Vagina (tissue), 2 donors: ENCODE results near the gene AMMECR1. TPM values are rescaled to one million over a fixed set of nuclear protein-coding genes. Genes with fewer than 3 reads are reported as not detected.

Experiments used
- DNase-seq, 2 donors: peaks; one replicate each; pipeline ENCODE4 v3.0.0-alpha.2; 2017; ENCODE audit errors: extremely low spot score in 2 of 2
- H3K27ac ChIP-seq: fragments of 200-600 bp; sonication (generic); one replicate; pipeline ENCODE4 v1.5.1; 2019
- H3K27me3 ChIP-seq: fragments of 200-600 bp; sonication (generic); one replicate; pipeline ENCODE4 v1.5.1; 2019
- H3K36me3 ChIP-seq, 2 donors: fragments of 200-600 bp; sonication (generic); one replicate each; pipeline ENCODE4 v1.5.1; 2017 to 2019
- H3K4me1 ChIP-seq: fragments of 200-600 bp; sonication (generic); one replicate; pipeline ENCODE4 v1.5.1; 2019
- H3K4me3 ChIP-seq, 2 donors: fragments of 200-600 bp; sonication (generic); 1 replicate in 1 of 2; 2 replicates in 1 of 2; pipeline ENCODE4 v1.5.1; 2016 to 2019
- H3K9me3 ChIP-seq: fragments of 200-600 bp; sonication (generic); one replicate; pipeline ENCODE4 v1.5.1; 2019
- CTCF ChIP-seq, 3 experiments: fragments of 450-650 bp in 2 of 3; fragments of 200-600 bp in 1 of 3; sonication (generic) in 1 of 3; IDR thresholded peaks; one replicate each; pipeline ENCODE4 v1.5.1; 2017 to 2019; ENCODE audit warnings: antibody characterized with exemption in 3 of 3, mild to moderate bottlenecking in 2 of 3, moderate library complexity in 2 of 3
- POLR2A ChIP-seq, 2 donors: fragments of 450-650 bp; IDR thresholded peaks; one replicate each; pipeline ENCODE4 v1.6.1; 2017; ENCODE audit warnings: antibody characterized with exemption in 2 of 2, mild to moderate bottlenecking in 2 of 2, moderate library complexity in 2 of 2
- POLR2AphosphoS5 ChIP-seq, 2 donors: sonication (generic); formaldehyde crosslinking; IDR thresholded peaks; one replicate each; pipeline ENCODE4 v1.9.0; 2017; ENCODE audit warnings: antibody characterized with exemption in 2 of 2, mild to moderate bottlenecking in 2 of 2, low read depth in 1 of 2; ENCODE audit not compliant: insufficient read depth in 1 of 2
- intact Hi-C: fragments of 100-400 bp; cut with DNase I; formaldehyde crosslinking; loops from one replicate; pipeline ENCODE4 v1.15.1; 2023
- total RNA-seq: library from RNA; depleted of rRNA; stranded (reverse); fragments of >200 nt; gene quantifications from one replicate; pipeline ENCODE4 v1.2.3, GENCODE V29; 2016

Gene AMMECR1
- total RNA-seq, 1 donor from 2014 or later = 8.1 TPM

DNA sequence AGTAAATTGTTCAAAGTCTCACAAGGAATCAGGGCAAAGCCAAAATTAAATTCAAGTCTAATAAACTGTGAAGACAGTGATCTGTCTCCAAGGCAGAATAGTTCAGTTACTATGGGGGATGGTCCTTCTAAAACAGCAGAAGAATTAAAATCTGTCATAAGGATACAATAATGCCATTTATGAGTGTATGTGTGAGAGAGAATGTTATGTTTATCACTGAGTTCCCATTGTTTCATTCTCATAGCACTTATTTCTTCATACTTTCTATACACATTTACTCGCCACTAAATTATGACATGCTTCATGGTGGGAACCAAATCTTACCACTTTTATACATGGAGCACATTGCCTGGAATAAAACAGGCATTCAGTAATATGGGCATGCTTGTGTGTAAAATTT lies 102.5 kb downstream of the AMMECR1 start:
- no peaks in the 10 kb centered on the region for H3K27me3 ChIP-seq
- no peak for TF ChIP-seq POLR2A (IDR thresholded peaks at IDR 0.05)
- no peak for TF ChIP-seq CTCF (IDR thresholded peaks at IDR 0.05)
- no peak for TF ChIP-seq POLR2AphosphoS5 (IDR thresholded peaks at IDR 0.05; ENCODE audit: insufficient read depth in 1 of 2, low read depth in 1 of 2)
- H3K27ac ChIP-seq = no peak overlapping the region
- H3K4me3 ChIP-seq = no peak overlapping the region
- H3K36me3 ChIP-seq = no peaks in the 10 kb centered on the region
- H3K9me3 ChIP-seq = no peaks in the 10 kb centered on the region
- no peak for DNase-seq
- H3K4me1 ChIP-seq = no peaks in the 10 kb centered on the region
- intact Hi-C loops = no loop called here

DNA sequence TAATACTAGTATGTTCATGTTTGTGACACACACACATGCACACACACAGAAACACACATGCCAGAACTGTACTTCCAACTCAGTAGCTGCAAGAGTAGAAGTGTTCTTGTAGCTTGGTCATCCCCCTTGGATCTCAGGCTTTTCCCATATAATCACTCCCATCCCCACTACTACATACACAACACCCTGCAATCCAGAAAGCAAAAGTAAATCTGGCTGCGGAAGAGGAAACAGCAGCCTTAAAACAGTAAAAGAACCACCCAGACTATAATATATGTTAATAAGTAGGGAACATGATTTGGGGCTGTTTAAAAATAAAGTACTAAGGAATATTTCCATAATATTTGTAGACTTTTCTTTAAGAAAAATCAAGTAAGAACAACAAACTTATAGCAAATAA lies 103.2 kb downstream of the AMMECR1 start:
- Histone ChIP-seq H3K4me3 (no peak overlapping the region), H3K27me3 (no peaks in the 10 kb centered on the region), H3K9me3 (no peaks in the 10 kb centered on the region), H3K4me1 (no peaks in the 10 kb centered on the region), H3K27ac (no peak overlapping the region), H3K36me3 (no peaks in the 10 kb centered on the region)
- DNase-seq = no peak
- TF ChIP-seq CTCF (IDR thresholded peaks at IDR 0.05) (no peak), POLR2A (IDR thresholded peaks at IDR 0.05) (no peak), POLR2AphosphoS5 (IDR thresholded peaks at IDR 0.05; ENCODE audit: insufficient read depth in 1 of 2, low read depth in 1 of 2) (no peak)
- intact Hi-C loops = no loop called here

GRCh38 chrX:110213183-110213582 lies 104.7 kb downstream of the AMMECR1 start:
- no peak for DNase-seq
- H3K27ac ChIP-seq = no peak overlapping the region
- no peaks in the 10 kb centered on the region for H3K4me1 ChIP-seq
- intact Hi-C loops = no loop called here
- no peaks in the 10 kb centered on the region for H3K36me3 ChIP-seq
- H3K4me3 ChIP-seq = no peak overlapping the region
- H3K27me3 ChIP-seq = no peaks in the 10 kb centered on the region
- no peaks in the 10 kb centered on the region for H3K9me3 ChIP-seq
- TF ChIP-seq POLR2AphosphoS5 (IDR thresholded peaks at IDR 0.05; ENCODE audit: insufficient read depth in 1 of 2, low read depth in 1 of 2) (no peak), CTCF (IDR thresholded peaks at IDR 0.05) (no peak), POLR2A (IDR thresholded peaks at IDR 0.05) (no peak)

DNA sequence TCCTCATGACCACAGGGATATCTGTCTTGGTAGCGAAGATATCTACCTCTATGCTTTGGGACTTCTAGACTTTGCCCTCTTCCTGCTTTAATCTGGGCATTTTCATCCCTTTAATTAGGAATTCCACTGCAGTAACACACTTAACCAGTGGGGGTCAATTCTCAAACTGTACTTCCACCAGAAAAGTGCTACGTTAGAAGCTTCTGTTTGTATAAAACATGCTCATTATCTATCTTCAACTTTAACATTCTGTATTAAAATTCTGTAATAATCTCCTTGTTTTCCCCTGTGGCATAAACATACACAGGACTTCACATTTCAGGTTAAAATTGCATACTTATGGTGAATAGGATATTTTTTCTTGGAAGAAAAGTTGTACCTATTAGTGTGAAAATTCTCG lies 105.6 kb downstream of the AMMECR1 start:
- no peaks in the 10 kb centered on the region for H3K36me3 ChIP-seq
- no peak for TF ChIP-seq CTCF (IDR thresholded peaks at IDR 0.05)
- TF ChIP-seq POLR2AphosphoS5 (IDR thresholded peaks at IDR 0.05; ENCODE audit: insufficient read depth in 1 of 2, low read depth in 1 of 2) = no peak
- TF ChIP-seq POLR2A (IDR thresholded peaks at IDR 0.05) = no peak
- no peaks in the 10 kb centered on the region for H3K9me3 ChIP-seq
- no peak for DNase-seq
- H3K4me3 ChIP-seq = no peak overlapping the region
- H3K27ac ChIP-seq = no peak overlapping the region
- H3K4me1 ChIP-seq = no peaks in the 10 kb centered on the region
- H3K27me3 ChIP-seq = no peaks in the 10 kb centered on the region
- intact Hi-C loops = no loop called here

GRCh38 chrX:110211340-110211739 lies 106.5 kb downstream of the AMMECR1 start:
- no peak overlapping the region for H3K27ac ChIP-seq
- TF ChIP-seq POLR2A (IDR thresholded peaks at IDR 0.05) = no peak
- no peak for TF ChIP-seq CTCF (IDR thresholded peaks at IDR 0.05)
- TF ChIP-seq POLR2AphosphoS5 (IDR thresholded peaks at IDR 0.05; ENCODE audit: insufficient read depth in 1 of 2, low read depth in 1 of 2) = no peak

More at GRCh38 chrX:110211340-110211739, 106.5 kb downstream of the AMMECR1 start:
- Histone ChIP-seq H3K27me3 (no peaks in the 10 kb centered on the region), H3K36me3 (no peaks in the 10 kb centered on the region), H3K4me1 (no peaks in the 10 kb centered on the region), H3K4me3 (no peak overlapping the region), H3K9me3 (no peaks in the 10 kb centered on the region)
- no peak for DNase-seq
- intact Hi-C loops = no loop called here
